GM10266 (cell line): ENCODE data around the gene TRIM63.

ENCODE experiments used
- DNase-seq: peaks from one replicate; pipeline ENCODE4 v3.0.0; 2012; ENCODE audit errors: extremely low spot score
- CTCF ChIP-seq: IDR thresholded peaks from 2 replicates; pipeline ENCODE4 v1.5.1; 2012; ENCODE audit warnings: mild to moderate bottlenecking, low read depth; ENCODE audit not compliant: control insufficient read depth, insufficient read depth; ENCODE audit errors: missing control alignments

TRIM63 gene

DNA sequence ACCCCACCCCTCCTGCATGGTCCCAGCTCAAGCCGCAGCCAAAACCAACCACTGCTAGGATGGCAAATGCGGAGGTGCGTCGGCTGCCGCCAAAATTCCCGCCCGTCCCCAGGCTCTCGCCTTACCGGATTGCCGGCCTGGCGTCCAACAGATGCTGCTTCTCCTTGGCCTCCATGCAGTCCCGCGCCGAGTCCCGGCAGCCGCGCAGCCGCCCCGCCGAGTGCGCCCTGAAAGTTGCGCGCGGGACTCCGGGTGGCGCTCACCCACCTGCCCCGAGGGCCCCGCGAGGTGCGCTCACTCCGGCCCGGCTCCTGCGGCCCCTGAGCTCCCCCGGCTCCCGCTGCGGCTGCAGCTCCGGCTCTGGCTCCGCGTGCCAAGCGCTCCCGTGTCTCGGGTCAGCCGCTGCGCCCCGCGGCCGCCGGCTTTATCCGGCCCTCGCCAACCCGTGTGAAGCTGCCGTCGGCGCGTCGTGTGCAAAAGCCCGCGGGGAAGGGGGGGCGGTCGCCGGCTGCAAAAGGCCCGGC lies 21.6 kb downstream of the TRIM63 start, which contains the start of gene SLC30A2:
Gene SLC30A2 (minus strand): TSS at position 397 of the 524 bp plus-strand sequence. CDS start 222 bp downstream, at position 175.
- TF ChIP-seq CTCF: no peak
- no peak for DNase-seq

DNA sequence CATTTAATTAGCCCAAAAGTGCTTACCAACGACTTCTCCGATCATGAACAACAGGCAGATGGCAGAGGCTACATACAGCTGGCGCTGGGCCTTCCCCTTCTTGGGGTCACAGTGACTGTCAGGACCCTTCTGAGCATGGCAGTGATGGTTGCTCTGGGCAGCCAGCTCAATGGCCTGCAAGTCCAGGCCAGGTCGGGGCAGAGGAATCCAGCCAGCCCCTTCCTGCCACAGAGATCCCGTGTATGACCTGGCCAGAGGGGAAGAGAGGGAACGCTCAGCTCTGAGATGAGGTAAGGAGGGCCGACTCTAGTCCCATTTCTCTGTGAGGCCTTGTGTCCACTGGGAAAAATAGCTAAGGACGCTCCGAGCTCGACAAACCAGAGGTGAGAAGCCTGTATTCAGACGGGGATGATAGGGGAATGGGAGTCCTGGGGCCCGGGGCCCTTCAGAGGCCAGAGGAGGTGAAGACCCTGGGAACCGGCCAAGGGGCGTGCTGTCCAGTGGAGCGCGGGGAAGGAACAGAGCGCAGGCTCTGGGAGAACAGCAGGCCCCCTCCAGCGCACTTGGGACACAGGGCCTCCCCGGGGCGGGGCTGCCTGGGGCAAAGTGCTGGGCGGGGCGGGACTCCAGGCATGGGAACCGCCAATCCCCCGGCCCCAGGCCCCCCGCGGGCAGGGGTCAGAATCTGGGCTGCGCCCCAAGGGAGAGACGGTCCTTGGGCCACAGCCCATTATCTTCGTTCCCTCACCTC lies 22.3 kb downstream of the TRIM63 start:
- no peak for DNase-seq
- no peak for TF ChIP-seq CTCF

DNA sequence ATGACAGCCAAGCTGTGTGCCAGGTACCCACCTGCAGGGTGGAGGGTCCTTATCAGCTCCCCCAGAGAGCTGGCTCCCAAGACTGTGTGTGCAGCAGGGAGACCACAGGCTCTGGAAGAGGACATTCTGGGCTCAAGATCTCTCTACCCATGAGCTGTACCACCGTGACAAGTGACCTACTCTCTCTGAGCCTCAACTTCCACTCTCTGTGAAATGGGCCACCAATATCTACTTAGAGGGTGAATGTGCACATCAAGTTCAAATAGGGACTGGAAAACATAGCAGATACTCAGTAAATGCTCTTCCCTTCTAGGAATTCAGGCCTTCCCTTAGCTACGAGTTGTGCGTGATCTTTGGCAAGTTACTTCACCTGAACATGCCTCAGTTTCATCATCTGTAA lies 23.0 kb downstream of the TRIM63 start:
- DNase-seq: no peak
- no peak for TF ChIP-seq CTCF

DNA sequence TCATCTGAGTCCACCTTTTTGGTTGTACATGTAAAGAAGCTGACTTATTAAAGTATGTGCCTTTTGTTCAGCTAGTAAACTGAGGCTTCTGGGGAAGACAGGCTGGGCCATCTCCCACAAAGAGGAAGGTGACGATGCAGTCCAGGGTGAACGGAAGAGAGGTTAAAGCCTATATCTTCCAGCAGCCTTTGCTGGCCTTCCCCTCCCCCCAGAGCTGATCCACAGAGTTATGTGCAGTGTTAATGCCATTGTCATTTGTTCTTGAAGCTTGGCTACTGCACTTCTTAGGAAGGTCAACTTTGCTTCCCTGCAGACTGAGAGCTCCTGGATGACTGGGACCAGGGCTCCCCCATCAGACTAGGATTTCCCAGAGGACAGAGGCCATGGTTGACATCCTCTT lies 23.7 kb downstream of the TRIM63 start:
- TF ChIP-seq CTCF: no peak
- no peak for DNase-seq

DNA sequence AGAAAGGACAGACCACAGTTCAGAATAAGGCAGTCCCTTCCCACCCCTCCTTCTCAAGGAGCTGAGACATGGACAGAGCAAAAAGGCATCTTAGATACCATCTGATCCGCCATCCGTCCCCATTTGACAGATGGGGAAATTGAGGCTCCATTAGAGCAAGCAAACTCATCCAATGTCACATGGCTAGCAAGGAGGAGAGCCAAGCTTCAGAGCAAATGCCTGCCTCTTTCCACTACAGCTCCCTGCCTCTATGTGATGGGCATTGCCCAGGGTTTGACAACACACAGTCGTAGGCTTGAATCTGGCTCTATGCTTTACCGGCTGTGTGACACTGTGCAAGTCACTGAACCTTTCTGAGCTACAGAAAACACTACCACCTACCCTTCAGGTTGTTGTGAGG lies 25.5 kb downstream of the TRIM63 start:
- no peak for DNase-seq
- TF ChIP-seq CTCF: no peak

- no peak for DNase-seq
- no peak for TF ChIP-seq CTCF
These were observed 26.0 kb downstream of the TRIM63 start for GRCh38 chr1:26041401-26041800.

- DNase-seq: no peak
- no peak for TF ChIP-seq CTCF
These were observed 28.5 kb downstream of the TRIM63 start for GRCh38 chr1:26038904-26039303.
